Heart right ventricle (tissue), 16 donors: ENCODE measurements around the gene ERGIC1. TPM values are rescaled to one million over a fixed set of nuclear protein-coding genes. Genes with fewer than 3 reads are reported as not detected.

Experiments
- ATAC-seq, 8 donors: fragments of 200-7000 bp; cut with Tn5 transposase; one replicate each; pipeline ENCODE4 v1.9.1; 2020; ENCODE audit warnings: mild to moderate bottlenecking in 8 of 8, moderate library complexity in 8 of 8, moderate number of reproducible peaks in 1 of 8
- DNase-seq, 2 donors: peaks; one replicate each; pipeline ENCODE4 v3.0.0-alpha.2; 2020
- H3K27ac ChIP-seq, 10 donors: fragments of 200-600 bp; sonication (generic) in 2 of 10; one replicate each; pipeline versions ENCODE4 v1.5.0 to v1.8.0; 2020 to 2022; ENCODE audit warnings: mild to moderate bottlenecking in 3 of 10
- H3K27me3 ChIP-seq, 7 donors: fragments of 200-600 bp; one replicate each; pipeline ENCODE4 v1.8.0; 2021 to 2022; ENCODE audit warnings: mild to moderate bottlenecking in 2 of 7
- H3K36me3 ChIP-seq, 9 donors: fragments of 200-600 bp; sonication (generic) in 1 of 9; one replicate each; pipeline versions ENCODE4 v1.5.0 to v1.8.0; 2020 to 2022; ENCODE audit warnings: mild to moderate bottlenecking in 2 of 9
- H3K4me1 ChIP-seq, 9 donors: fragments of 200-600 bp; sonication (generic) in 1 of 9; one replicate each; pipeline versions ENCODE4 v1.5.0 to v1.8.0; 2020 to 2022; ENCODE audit warnings: mild to moderate bottlenecking in 4 of 9
- H3K4me3 ChIP-seq, 10 donors: fragments of 200-600 bp; sonication (generic) in 2 of 10; one replicate each; pipeline versions ENCODE4 v1.5.0 to v1.8.0; 2020 to 2022; ENCODE audit warnings: mild to moderate bottlenecking in 7 of 10, moderate library complexity in 2 of 10
- H3K9me3 ChIP-seq, 11 donors: fragments of 200-600 bp in 10 of 11; sonication (generic) in 2 of 11; one replicate each; pipeline versions ENCODE4 v1.5.0 to v1.8.0; 2013 to 2022; ENCODE audit warnings: mild to moderate bottlenecking in 2 of 11, control low read depth in 1 of 11, moderate library complexity in 1 of 11
- WGBS, 2 donors: extraction: QIAGEN DNeasy Blood & Tissue Kit; methylation state at CpG; one replicate each; pipeline ENCODE4 v1.1.7; 2013; ENCODE audit warnings: inconsistent platforms in 1 of 2; 5-methylcytosine and 5-hydroxymethylcytosine counted together
- intact Hi-C, 10 donors: fragments of 100-400 bp; cut with DNase I; formaldehyde crosslinking; loops; one replicate each; pipeline versions ENCODE4 v1.11.1 to v1.14.2; 2022
- polyA plus RNA-seq, 2 donors: library from polyadenylated mRNA; stranded (reverse); fragments of 200-250 nt; gene quantifications; one replicate each; pipeline ENCODE4 v1.2.3, GENCODE V29; 2013
- total RNA-seq, 10 donors: library from RNA; stranded (reverse); fragmentation: NEBNext Ultra II Directional in 3 of 10; extraction: Animal tissue kit (Norgen Biotek cat#: 25700) in 3 of 10; gene quantifications; one replicate each; pipeline versions ENCODE4 v1.2.1 to v1.2.4, GENCODE V29; 2021 to 2023
- TF ChIP-seq, protein P1 (sequence below), 9 donors: fragments of 200-600 bp; sonication (generic) in 2 of 9; IDR thresholded peaks; one replicate each; pipeline versions ENCODE4 v1.5.0 to v1.8.0; 2021 to 2022; ENCODE audit warnings: antibody characterized with exemption in 9 of 9, mild to moderate bottlenecking in 5 of 9, moderate library complexity in 1 of 9
- donor health status: Arrhythmogenic right ventricular cardiomyopathy.
- donor health status: ischemic (EF 13 %, LVEDD 7.1; RV severe dilation, severe dysfunction).
- donor health status: healthy with polysubstance abuse.
- donor health status: DM: no; HTN: yes; CAD: no.
- donor health status: DM: no; HTN: no; CAD: no.
- donor health status: ischemic (EF 25% LVEDD 6.9; RV normal size, moderate dysfunction).
- donor health status: ischemic (EF 25% LVEDD 5.7; RV mildly dilated, moderate dysfunction).
- donor health status: healthy.
- donor health status: DM: yes; HTN: yes; CAD: no.
- donor health status: Ischemic cardiomyopathy.
- donor health status: ischemic (EF 35%, LVEDD 5.7; RV mildly dilated, moderate dysfunction).
- donor health status: nonischemic (EF 11% LVEDD 7.7; RV severe dilation, severe dysfunction).
- donor health status: DM: yes; HTN: yes; CAD: no.
- donor health status: PGD.
- donor health status: ischemic (EF 29% LVEDD 5.4; RV normal size, mild dysfunction).
- donor health status: nonischemic (EF 23%, LVEDD 6.1; RV moderate dilation, normal function).

Gene ERGIC1
- total and polyA plus RNA-seq, 12 donors, result 48.0 to 91.9 (median 72.5) TPM

- Histone ChIP-seq H3K9me3 (no peaks in the 10 kb centered on the region), H3K36me3 (no peaks in the 10 kb centered on the region), H3K4me1 (peaks cover 6 to 82% (median 17%) of the 10 kb centered on the region in 9 donors), H3K27me3 (no peaks in the 10 kb centered on the region), H3K27ac (peak overlapping the region in 6 of 10 donors; percentile 20 to 95 (median 42)), H3K4me3 (no peak overlapping the region)
- TF ChIP-seq, protein P1, sequence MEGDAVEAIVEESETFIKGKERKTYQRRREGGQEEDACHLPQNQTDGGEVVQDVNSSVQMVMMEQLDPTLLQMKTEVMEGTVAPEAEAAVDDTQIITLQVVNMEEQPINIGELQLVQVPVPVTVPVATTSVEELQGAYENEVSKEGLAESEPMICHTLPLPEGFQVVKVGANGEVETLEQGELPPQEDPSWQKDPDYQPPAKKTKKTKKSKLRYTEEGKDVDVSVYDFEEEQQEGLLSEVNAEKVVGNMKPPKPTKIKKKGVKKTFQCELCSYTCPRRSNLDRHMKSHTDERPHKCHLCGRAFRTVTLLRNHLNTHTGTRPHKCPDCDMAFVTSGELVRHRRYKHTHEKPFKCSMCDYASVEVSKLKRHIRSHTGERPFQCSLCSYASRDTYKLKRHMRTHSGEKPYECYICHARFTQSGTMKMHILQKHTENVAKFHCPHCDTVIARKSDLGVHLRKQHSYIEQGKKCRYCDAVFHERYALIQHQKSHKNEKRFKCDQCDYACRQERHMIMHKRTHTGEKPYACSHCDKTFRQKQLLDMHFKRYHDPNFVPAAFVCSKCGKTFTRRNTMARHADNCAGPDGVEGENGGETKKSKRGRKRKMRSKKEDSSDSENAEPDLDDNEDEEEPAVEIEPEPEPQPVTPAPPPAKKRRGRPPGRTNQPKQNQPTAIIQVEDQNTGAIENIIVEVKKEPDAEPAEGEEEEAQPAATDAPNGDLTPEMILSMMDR (IDR thresholded peaks at IDR 0.05), result no peak
- DNase-seq, result no peak
- ATAC-seq, result no peak
- WGBS, 2 donors, result 82 to 93% methylated on average over 6 of the region's 6 CpGs
- intact Hi-C loops, result loop anchor here in 1 of 10 donors (10.0 kb wide), 1 partner anchor 55 kb away; no protein-coding TSS in a partner anchor
Observed at GRCh38 chr5:172799416-172799815, 34.6 kb upstream of the ERGIC1 start.

DNA sequence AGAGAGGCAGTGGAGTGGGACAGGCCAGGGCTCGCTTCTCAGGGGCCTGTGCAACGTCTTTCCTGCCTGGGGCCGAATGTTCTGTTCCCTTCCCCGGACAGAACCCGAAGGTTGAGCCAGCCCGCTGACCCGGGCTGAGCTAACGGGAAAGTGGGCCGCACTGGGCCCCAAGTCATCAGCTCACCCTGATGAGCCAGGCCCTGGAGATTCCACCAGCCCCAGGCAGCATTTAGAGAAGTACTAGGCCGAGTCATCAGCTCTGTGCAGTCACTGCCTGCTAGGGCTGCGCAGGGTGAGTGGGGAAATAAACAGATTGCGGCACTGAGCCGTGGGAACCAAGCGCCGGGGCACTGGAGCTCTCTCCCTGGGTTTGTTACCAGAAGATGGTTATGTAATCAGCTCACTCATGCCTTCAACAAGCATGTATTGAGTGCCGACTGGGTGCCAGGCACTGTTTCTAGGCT, 33.9 kb upstream of the ERGIC1 start:
- DNase-seq, result peak; percentile 53 to 58
- 85 to 87% methylated on average over 16 of the region's 16 CpGs for WGBS, 2 donors
- intact Hi-C loops, result no loop called here
- TF ChIP-seq, protein P1 (IDR thresholded peaks at IDR 0.05), result no peak
- Histone ChIP-seq H3K27ac (peak overlapping the region in 7 of 10 donors; percentile 6 to 95 (median 37)), H3K36me3 (no peaks in the 10 kb centered on the region), H3K9me3 (no peaks in the 10 kb centered on the region), H3K4me3 (no peak overlapping the region), H3K27me3 (no peaks in the 10 kb centered on the region), H3K4me1 (peaks cover 0 to 75% (median 10%) of the 10 kb centered on the region in 9 donors)
- peak in 4 of 8 donors; percentile 5 to 32 (median 22) for ATAC-seq

GRCh38 chr5:172801179-172801671, 32.8 kb upstream of the ERGIC1 start:
- Histone ChIP-seq H3K27ac (peak overlapping the region in 2 of 10 donors; percentile 4 to 95), H3K27me3 (no peaks in the 10 kb centered on the region), H3K9me3 (no peaks in the 10 kb centered on the region), H3K4me3 (no peak overlapping the region), H3K4me1 (peaks cover 0 to 67% (median under 1%) of the 10 kb centered on the region in 9 donors), H3K36me3 (no peaks in the 10 kb centered on the region)
- intact Hi-C loops, result no loop called here
- DNase-seq (no peak), ATAC-seq (peak in 1 of 8 donors; percentile 63)
- TF ChIP-seq, protein P1 (IDR thresholded peaks at IDR 0.05), result no peak
- WGBS, 2 donors, result 71 to 73% methylated on average over 4 of the region's 4 CpGs

GRCh38 chr5:172802112-172802511, 31.9 kb upstream of the ERGIC1 start:
- Histone ChIP-seq H3K27ac (peak overlapping the region in 1 of 10 donors; percentile 26), H3K4me3 (no peak overlapping the region), H3K36me3 (no peaks in the 10 kb centered on the region), H3K9me3 (no peaks in the 10 kb centered on the region), H3K4me1 (peaks cover 0 to 65% (median 4%) of the 10 kb centered on the region in 9 donors), H3K27me3 (no peaks in the 10 kb centered on the region)
- DNase-seq, result no peak
- no peak for ATAC-seq
- intact Hi-C loops, result no loop called here
- TF ChIP-seq, protein P1 (IDR thresholded peaks at IDR 0.05), result no peak
- WGBS, 2 donors, result 98 to 99% methylated on average over 2 of the region's 2 CpGs
